Activated T-cell treated with anti-CD3 and anti-CD28 coated beads, Interleukin-2, amount 50 U/mL, for 72 hours (primary cell): ENCODE measurements around the gene RAB5A. TPM values are rescaled to one million over a fixed set of nuclear protein-coding genes. Genes with fewer than 3 reads are reported as not detected.
"Not testable (repeated sequence)": the region's sequence is repeated elsewhere in the genome, so short reads cannot be mapped to it uniquely, and the experiment has no call there.

Source experiments
- ATAC-seq, 2 donors: fragments of 150-1000 bp; cut with Tn5 transposase; replicated peaks in 1 of 2; 2 replicates each; pipeline ENCODE4 v1.10.0; 2021; ENCODE audit warnings: moderate library complexity in 2 of 2, mild to moderate bottlenecking in 1 of 2
- DNase-seq, 2 donors: peaks; one replicate each; pipeline ENCODE4 v3.0.0; 2021 to 2022; ENCODE audit warnings: mixed read lengths in 1 of 2
- H3K27ac Mint-ChIP-seq: one replicate; pipeline ENCODE4 v1.8.0; 2022; ENCODE audit warnings: mild to moderate bottlenecking, moderate library complexity, mixed read lengths
- H3K27me3 Mint-ChIP-seq: one replicate; pipeline ENCODE4 v1.8.0; 2022; ENCODE audit warnings: low read depth, mixed read lengths
- H3K36me3 Mint-ChIP-seq, 2 donors: one replicate each; pipeline ENCODE4 v1.8.0; 2022; ENCODE audit warnings: mixed read lengths in 2 of 2, mild to moderate bottlenecking in 1 of 2; ENCODE audit not compliant: insufficient read depth in 2 of 2
- H3K4me1 Mint-ChIP-seq: one replicate; pipeline ENCODE4 v1.8.0; 2022; ENCODE audit warnings: low read depth, mixed read lengths
- H3K4me3 Mint-ChIP-seq, 2 donors: one replicate each; pipeline ENCODE4 v1.8.0; 2022; ENCODE audit warnings: mild to moderate bottlenecking in 2 of 2, mixed read lengths in 2 of 2, moderate library complexity in 2 of 2
- H3K9me3 Mint-ChIP-seq, 2 donors: one replicate each; pipeline ENCODE4 v1.8.0; 2022; ENCODE audit warnings: mixed read lengths in 2 of 2
- total RNA-seq, 2 donors: library from RNA; stranded (reverse); gene quantifications; one replicate each; pipeline ENCODE4 v1.2.3, GENCODE V29; 2022

RAB5A gene
- total RNA-seq, 2 donors from 2014 or later = 62.7 to 62.8 TPM

- Mint-ChIP-seq H3K36me3 (peaks cover 3 to 5% of the 10 kb centered on the region in 2 donors), H3K4me3 (peak overlapping the region; percentile 64 to 72), H3K4me1 (peaks cover 51% of the 10 kb centered on the region), H3K9me3 (no peaks in the 10 kb centered on the region), H3K27me3 (peaks cover 14% of the 10 kb centered on the region), H3K27ac (peak overlapping the region; percentile 78)
- DNase-seq = no peak
- no peak for ATAC-seq
Measured at GRCh38 chr3:19932422-19932821, 14.5 kb upstream of the RAB5A start.

- ATAC-seq (no peak), DNase-seq (peak in 1 of 2 donors; percentile 15)
- Mint-ChIP-seq H3K9me3 (no peaks in the 10 kb centered on the region), H3K27me3 (peaks cover 14% of the 10 kb centered on the region), H3K4me1 (peaks cover 68% of the 10 kb centered on the region), H3K27ac (no peak within 1 kb of the TSS), H3K4me3 (peak within 1 kb of the TSS in 1 of 2 donors; percentile 12), H3K36me3 (peaks cover 3 to 5% of the 10 kb centered on the region in 2 donors)
Measured at GRCh38 chr3:19934098-19934566, 12.8 kb upstream of the RAB5A start, which contains the start of gene EFHB. EFHB (minus strand) TSS chr3:19934217; CDS start chr3:19934018, 199 bp downstream.

- ATAC-seq = peak; percentile 93 to 95
- Mint-ChIP-seq H3K4me1 (peaks cover 48% of the 10 kb centered on the region), H3K27me3 (peaks cover 29% of the 10 kb centered on the region), H3K27ac (peak overlapping the region; percentile 23), H3K9me3 (no peaks in the 10 kb centered on the region), H3K4me3 (peak overlapping the region; percentile 5), H3K36me3 (peaks cover 6 to 8% of the 10 kb centered on the region in 2 donors)
- peak; percentile 30 to 35 for DNase-seq
Measured at GRCh38 chr3:19937459-19938294, 9.2 kb upstream of the RAB5A start.

- ATAC-seq (no peak), DNase-seq (no peak)
- Mint-ChIP-seq H3K27me3 (peaks cover 29% of the 10 kb centered on the region), H3K36me3 (peaks cover 6 to 8% of the 10 kb centered on the region in 2 donors), H3K9me3 (no peaks in the 10 kb centered on the region), H3K4me3 (no peak overlapping the region), H3K27ac (no peak overlapping the region), H3K4me1 (peaks cover 43% of the 10 kb centered on the region)
Measured at GRCh38 chr3:19938295-19938627, 8.6 kb upstream of the RAB5A start.

- DNase-seq (no peak), ATAC-seq (no peak)
- H3K4me3 Mint-ChIP-seq = no peak overlapping the region
- peaks cover 34% of the 10 kb centered on the region for H3K4me1 Mint-ChIP-seq
- no peak overlapping the region for H3K27ac Mint-ChIP-seq
- H3K36me3 Mint-ChIP-seq = peaks cover 3 to 5% of the 10 kb centered on the region in 2 donors
- H3K9me3 Mint-ChIP-seq = no peaks in the 10 kb centered on the region
- H3K27me3 Mint-ChIP-seq = peaks cover 15% of the 10 kb centered on the region
Measured at GRCh38 chr3:19940643-19941042, 6.3 kb upstream of the RAB5A start.

- H3K9me3 Mint-ChIP-seq = no peaks in the 10 kb centered on the region
- peak overlapping the region; percentile 79 to 99 for H3K4me3 Mint-ChIP-seq
- no peak for ATAC-seq
- DNase-seq = no peak
- H3K36me3 Mint-ChIP-seq = peaks cover 6 to 7% of the 10 kb centered on the region in 2 donors
- H3K27me3 Mint-ChIP-seq = peaks cover 2% of the 10 kb centered on the region
- peaks cover 36% of the 10 kb centered on the region for H3K4me1 Mint-ChIP-seq
- peak overlapping the region; percentile 70 for H3K27ac Mint-ChIP-seq
Measured at GRCh38 chr3:19945534-19945933, 1.4 kb upstream of the RAB5A start.

GRCh38 chr3:19945969-19946831 lies 697 bp upstream of the RAB5A start:
- Mint-ChIP-seq H3K27ac (peak overlapping the region; percentile 83), H3K9me3 (no peaks in the 10 kb centered on the region), H3K36me3 (peaks cover 6 to 10% of the 10 kb centered on the region in 2 donors), H3K27me3 (no peaks in the 10 kb centered on the region), H3K4me1 (peaks cover 43% of the 10 kb centered on the region), H3K4me3 (peak overlapping the region; percentile 79 to 99)
- DNase-seq (no peak), ATAC-seq (peak in 1 of 2 donors; percentile 2)

GRCh38 chr3:19947549-19948225 lies 790 bp downstream of the RAB5A start:
- Mint-ChIP-seq H3K4me1 (peaks cover 43% of the 10 kb centered on the region), H3K9me3 (no peaks in the 10 kb centered on the region), H3K36me3 (peaks cover 9 to 14% of the 10 kb centered on the region in 2 donors), H3K4me3 (peak overlapping the region; percentile 79 to 99), H3K27me3 (no peaks in the 10 kb centered on the region), H3K27ac (peak overlapping the region; percentile 90)
- ATAC-seq (peak; percentile 26 to 38), DNase-seq (peak; percentile 62 to 66)

GRCh38 chr3:19948226-19948591 lies 1.3 kb downstream of the RAB5A start:
- Mint-ChIP-seq H3K4me3 (peak overlapping the region; percentile 79 to 99), H3K27me3 (no peaks in the 10 kb centered on the region), H3K9me3 (no peaks in the 10 kb centered on the region), H3K36me3 (peaks cover 9 to 14% of the 10 kb centered on the region in 2 donors), H3K27ac (peak overlapping the region; percentile 90), H3K4me1 (peaks cover 43% of the 10 kb centered on the region)
- ATAC-seq (no peak), DNase-seq (no peak)

- peaks cover 42% of the 10 kb centered on the region for H3K4me1 Mint-ChIP-seq
- DNase-seq (no peak), ATAC-seq (no peak)
- H3K27me3 Mint-ChIP-seq = no peaks in the 10 kb centered on the region
- H3K9me3 Mint-ChIP-seq = no peaks in the 10 kb centered on the region
- H3K36me3 Mint-ChIP-seq = peaks cover 11 to 19% of the 10 kb centered on the region in 2 donors
- no peak overlapping the region for H3K4me3 Mint-ChIP-seq
- no peak overlapping the region for H3K27ac Mint-ChIP-seq
Measured at GRCh38 chr3:19950316-19950715, 3.4 kb downstream of the RAB5A start.

- H3K27ac Mint-ChIP-seq = no peak overlapping the region
- H3K4me1 Mint-ChIP-seq = peaks cover 37% of the 10 kb centered on the region
- H3K27me3 Mint-ChIP-seq = no peaks in the 10 kb centered on the region
- H3K36me3 Mint-ChIP-seq = peaks cover 5 to 17% of the 10 kb centered on the region in 2 donors
- DNase-seq = no peak
- no peak overlapping the region for H3K4me3 Mint-ChIP-seq
- H3K9me3 Mint-ChIP-seq = no peaks in the 10 kb centered on the region
- ATAC-seq = no peak
Measured at GRCh38 chr3:19954676-19955075, 7.8 kb downstream of the RAB5A start.

- H3K4me3 Mint-ChIP-seq, H3K9me3 Mint-ChIP-seq, H3K27me3 Mint-ChIP-seq, DNase-seq, ATAC-seq, H3K27ac Mint-ChIP-seq: not testable (repeated sequence)
- H3K4me1 Mint-ChIP-seq = peaks cover 50% of the 10 kb centered on the region
- peaks cover 8 to 13% of the 10 kb centered on the region in 2 donors for H3K36me3 Mint-ChIP-seq
Measured at GRCh38 chr3:19957354-19957753, 10.5 kb downstream of the RAB5A start.
